NCI-H748 treated with DMSO at 0.1 percent for 48 hours (cell line): ENCODE data around the gene ACSM4.
"Not testable (repeated sequence)": the region's sequence is repeated elsewhere in the genome, so short reads cannot be mapped to it uniquely, and the experiment has no call there.

Source experiments
- DNase-seq: peaks from one replicate; lab custom pipeline; 2025; lab: John Stamatoyannopoulos, UW

The ACSM4 gene

DNA sequence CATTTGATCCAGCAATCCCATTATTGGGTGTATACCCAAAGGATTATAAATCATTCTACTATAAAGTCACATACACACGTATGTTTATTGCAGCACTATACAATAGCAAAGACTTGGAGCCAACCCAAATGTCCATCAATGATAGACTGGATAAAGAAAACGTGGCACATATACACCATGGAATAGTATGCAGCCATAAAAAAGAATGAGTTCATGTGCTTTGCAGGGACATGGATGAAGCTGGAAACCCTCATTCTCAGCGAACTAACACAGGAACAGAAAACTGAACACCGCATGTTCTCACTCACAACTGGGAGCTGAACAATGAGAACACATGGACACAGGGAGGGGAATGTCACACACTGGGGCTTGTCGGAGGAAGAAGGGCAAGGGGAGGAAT lies 33.9 kb downstream of the ACSM4 start:
- DNase-seq: not testable (repeated sequence)

GRCh38 chr12:7339675-7340074 lies 35.8 kb downstream of the ACSM4 start:
- no peak for DNase-seq

GRCh38 chr12:7344833-7345606 lies 41.1 kb downstream of the ACSM4 start:
- DNase-seq: no peak

DNA sequence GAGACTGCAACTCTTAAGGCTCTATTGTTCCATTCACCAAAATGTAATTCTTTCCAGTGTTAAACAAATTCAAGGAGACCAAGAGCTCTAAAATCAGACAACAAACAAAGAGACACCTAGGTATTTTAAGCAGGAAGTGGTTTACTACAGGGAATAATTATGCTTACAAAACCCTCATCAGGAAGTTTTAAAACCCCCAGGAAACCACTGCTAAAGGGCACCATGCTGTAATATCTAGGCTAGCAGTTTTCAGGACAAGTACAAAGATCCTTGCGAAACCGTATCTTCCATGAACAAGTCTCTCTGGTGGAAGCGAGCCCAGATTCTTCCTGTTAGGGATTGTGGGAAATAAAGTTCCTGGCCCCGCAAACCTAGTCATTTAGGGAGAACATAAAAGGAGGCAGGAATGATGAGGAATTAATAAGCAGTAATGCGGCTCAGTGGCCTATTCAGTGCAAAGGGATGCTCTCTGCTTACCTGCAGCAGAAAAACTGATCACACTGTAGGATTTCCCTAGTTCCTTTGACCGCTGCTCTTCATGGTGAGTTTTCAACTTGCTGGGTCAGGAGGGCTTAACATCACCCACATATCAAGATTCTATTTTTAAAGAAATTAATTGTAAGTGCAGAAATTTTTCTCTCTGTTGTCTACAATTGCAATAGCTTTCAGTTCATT lies 42.8 kb downstream of the ACSM4 start:
- no peak for DNase-seq

GRCh38 chr12:7349418-7349817 lies 45.5 kb downstream of the ACSM4 start:
- no peak for DNase-seq

DNA sequence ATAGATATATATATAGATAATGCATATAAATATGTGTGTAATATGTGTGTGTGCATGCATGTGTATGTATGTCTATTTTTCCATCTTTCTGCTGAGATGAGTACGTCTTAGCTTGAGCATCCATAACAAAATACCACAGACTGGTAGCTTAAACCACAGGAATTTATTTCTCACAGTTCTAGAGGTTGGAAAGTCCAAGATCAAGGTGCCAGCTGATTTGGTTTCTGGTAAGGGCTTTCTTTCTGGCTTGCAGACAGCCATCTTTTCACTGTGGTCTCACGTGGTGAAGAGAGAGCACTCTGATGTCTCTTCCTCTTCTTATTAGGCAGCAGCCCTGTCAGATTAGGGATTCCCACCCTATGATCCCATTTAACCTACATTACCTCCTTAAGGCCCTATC lies 47.3 kb downstream of the ACSM4 start:
- no peak for DNase-seq

- DNase-seq: no peak
These were observed 48.8 kb downstream of the ACSM4 start for GRCh38 chr12:7352661-7353060.

GRCh38 chr12:7354529-7354928 lies 50.7 kb downstream of the ACSM4 start:
- no peak for DNase-seq

DNA sequence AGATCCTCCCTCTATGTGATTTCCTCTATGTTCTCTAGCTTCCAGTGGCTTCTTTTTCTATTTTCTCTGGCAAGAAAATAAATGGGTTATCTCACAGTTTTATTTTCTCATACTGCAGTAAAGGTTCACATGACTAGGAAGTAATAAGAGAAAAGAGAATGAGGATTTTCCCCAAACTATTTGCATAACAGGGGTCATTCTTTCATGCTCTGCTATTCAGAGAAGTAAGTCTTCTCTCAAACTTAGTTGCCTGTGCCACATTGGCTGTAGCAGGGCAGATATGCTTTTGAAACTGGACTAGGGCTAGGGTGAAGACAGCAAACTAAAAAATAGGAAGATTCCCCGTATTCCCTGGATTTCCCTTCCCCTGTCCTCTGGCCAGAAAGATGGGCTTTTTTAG lies 57.4 kb downstream of the ACSM4 start:
- DNase-seq: no peak

GRCh38 chr12:7362734-7363133 lies 58.9 kb downstream of the ACSM4 start:
- no peak for DNase-seq

- DNase-seq: no peak
These were observed 65.4 kb downstream of the ACSM4 start for GRCh38 chr12:7369274-7369729.

DNA sequence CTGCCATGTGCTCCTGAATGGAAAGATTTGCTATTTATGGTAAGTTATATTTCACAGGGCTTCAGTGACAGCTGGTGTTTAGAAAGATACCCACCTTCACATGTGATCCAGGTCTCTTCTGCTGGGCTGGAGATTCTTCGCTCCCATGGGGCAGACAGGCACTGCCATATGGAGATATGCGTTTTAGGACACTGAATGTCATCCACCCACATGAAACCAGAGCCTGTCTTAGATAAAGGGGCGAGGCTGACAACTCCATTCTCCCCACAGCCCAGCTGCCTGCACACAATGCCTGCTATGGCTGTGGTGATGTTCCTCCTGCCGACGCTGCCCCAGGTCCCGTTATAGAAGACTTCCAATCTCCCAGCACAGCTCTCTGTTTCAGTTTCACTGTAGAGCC lies 69.4 kb downstream of the ACSM4 start:
- DNase-seq: no peak

- no peak for DNase-seq
These were observed 70.7 kb downstream of the ACSM4 start for GRCh38 chr12:7374423-7375144.

- no peak for DNase-seq
These were observed 71.3 kb downstream of the ACSM4 start for GRCh38 chr12:7375145-7375543.

DNA sequence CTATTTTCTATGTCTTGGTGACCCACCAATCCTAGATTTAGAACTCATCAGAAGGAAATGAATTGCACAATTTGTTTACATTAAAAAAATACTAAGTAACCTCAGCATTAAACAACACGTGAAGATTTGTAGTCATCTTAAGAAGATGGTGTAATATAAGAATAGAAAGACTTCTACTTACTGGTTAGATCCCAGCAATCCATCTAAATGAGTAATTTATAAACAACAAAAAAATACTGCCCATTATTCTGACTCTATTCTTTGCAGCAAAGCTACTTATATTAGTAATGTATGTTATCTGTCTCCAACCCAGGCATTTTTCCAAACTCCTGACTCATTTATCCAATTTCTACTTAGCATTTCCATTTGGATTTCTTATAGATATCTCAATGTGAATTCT lies 72.3 kb downstream of the ACSM4 start:
- no peak for DNase-seq
